Fibroblast of the aortic adventitia (primary cell): ENCODE measurements around the gene HOOK1. TPM values are rescaled to one million over a fixed set of nuclear protein-coding genes. Genes with fewer than 3 reads are reported as not detected.
A peak's percentile ranks its signal among the peaks of the same experiment; 100 is the strongest.

Experiments
- DNase-seq: peaks from one replicate; pipeline ENCODE4 v3.0.0-alpha.2; 2010; ENCODE audit warnings: low read depth
- H3K4me3 ChIP-seq: 2 replicates; pipeline ENCODE4 v1.5.1; 2011; ENCODE audit warnings: low read depth, mild to moderate bottlenecking, control low read depth, low read length, moderate library complexity
- total RNA-seq: library from RNA; depleted of rRNA; stranded (reverse); fragments of >200 nt; gene quantifications from 2 replicates; pipeline ENCODE4 v1.2.3, GENCODE V29; 2012; ENCODE audit warnings: low replicate concordance
- TF ChIP-seq, protein P1 (sequence below): IDR thresholded peaks from 2 replicates; pipeline ENCODE4 v1.5.1; 2011; ENCODE audit warnings: mild to moderate bottlenecking, low read length, control low read depth, inconsistent platforms; ENCODE audit not compliant: insufficient read depth

HOOK1 gene
- total RNA-seq: under 0.01 TPM in 1 of 2 replicates, not detected in the other

DNA sequence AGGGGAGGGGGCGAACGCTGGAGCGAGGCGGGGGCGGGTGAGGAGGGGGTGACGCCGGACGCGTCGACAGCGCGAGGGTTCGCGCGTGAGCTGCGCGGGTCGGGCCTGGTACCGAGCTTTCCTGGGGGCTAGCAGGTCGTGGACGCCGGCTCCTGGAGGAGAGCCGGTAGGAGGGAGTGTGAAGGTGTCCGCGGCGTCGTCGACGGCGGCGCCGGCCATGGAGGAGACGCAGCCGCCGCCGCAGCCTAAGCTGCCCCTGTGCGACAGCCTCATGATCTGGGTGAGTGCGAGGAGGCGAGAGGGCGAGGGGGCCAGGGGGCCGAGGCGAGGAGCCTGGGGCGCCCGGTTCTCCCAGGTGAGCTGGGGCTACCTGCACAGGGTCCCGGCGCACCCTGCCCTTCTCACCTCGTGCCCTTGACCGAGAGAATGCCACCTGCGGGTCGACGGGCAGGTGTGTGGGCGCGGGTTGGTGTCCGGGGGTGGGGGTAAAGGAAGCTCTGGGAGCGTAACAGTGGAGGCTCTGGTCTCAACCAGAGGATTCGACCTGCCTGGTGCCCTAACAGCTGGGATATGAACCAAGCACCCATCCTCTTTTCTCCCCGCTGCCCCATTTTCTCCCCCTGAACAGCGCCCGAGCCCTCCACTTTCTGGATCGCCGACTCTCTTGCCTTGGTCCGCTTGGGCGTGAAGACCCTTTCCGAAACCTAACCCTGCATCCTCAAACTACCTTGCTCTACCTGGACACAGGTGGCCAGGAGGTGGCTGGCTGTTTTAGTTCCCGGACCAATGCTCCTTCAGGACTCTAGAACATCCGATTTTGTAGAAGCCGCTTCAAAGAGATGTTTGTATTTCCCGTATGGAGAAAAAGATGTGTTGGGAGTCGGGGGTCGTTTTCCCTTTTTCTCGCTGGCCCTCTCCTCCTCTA lies at the start of gene HOOK1:
Gene HOOK1 (plus strand): TSS at position 49 of the 925 bp plus-strand sequence. CDS start 169 bp downstream, at position 218.
- H3K4me3 ChIP-seq: no peak within 1 kb of the TSS
- TF ChIP-seq, protein P1, sequence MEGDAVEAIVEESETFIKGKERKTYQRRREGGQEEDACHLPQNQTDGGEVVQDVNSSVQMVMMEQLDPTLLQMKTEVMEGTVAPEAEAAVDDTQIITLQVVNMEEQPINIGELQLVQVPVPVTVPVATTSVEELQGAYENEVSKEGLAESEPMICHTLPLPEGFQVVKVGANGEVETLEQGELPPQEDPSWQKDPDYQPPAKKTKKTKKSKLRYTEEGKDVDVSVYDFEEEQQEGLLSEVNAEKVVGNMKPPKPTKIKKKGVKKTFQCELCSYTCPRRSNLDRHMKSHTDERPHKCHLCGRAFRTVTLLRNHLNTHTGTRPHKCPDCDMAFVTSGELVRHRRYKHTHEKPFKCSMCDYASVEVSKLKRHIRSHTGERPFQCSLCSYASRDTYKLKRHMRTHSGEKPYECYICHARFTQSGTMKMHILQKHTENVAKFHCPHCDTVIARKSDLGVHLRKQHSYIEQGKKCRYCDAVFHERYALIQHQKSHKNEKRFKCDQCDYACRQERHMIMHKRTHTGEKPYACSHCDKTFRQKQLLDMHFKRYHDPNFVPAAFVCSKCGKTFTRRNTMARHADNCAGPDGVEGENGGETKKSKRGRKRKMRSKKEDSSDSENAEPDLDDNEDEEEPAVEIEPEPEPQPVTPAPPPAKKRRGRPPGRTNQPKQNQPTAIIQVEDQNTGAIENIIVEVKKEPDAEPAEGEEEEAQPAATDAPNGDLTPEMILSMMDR: no peak
- DNase-seq: no peak

DNA sequence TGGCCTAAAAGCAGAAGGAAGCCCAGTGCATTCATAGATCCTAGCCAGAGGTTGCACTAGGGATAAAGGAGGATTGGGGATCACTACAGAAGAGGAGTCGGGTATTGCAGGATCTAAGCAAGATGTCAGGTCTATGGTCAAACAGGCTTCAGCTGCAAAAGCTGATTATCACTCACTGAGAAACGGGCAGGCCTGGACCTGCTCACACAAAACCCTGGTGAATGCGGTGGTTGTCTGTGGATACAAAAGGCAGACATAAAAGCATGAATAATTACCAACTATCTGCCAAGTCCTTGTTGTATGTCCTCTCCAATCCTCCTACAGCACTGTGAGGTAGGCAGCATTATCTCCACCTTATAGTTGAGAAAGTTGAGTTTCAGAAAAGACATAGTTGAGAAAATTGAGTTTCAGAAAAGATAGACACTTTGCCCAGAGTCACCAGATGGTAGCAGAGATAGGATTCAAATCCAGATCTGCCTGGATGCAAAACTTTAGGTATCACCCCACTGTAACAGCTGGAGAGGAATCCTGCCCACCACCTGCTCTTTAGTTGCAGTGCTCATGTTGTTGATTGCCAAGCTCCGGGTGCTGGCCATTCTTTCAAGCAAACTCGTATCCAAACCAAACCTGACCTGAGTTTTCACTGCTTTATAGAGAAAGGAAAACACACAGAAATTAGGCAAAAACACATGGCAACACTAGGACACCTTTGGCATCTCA lies 49.6 kb upstream of the HOOK1 start:
- no peak for DNase-seq
- TF ChIP-seq, protein P1: no peak
- H3K4me3 ChIP-seq: no peak overlapping the region

DNA sequence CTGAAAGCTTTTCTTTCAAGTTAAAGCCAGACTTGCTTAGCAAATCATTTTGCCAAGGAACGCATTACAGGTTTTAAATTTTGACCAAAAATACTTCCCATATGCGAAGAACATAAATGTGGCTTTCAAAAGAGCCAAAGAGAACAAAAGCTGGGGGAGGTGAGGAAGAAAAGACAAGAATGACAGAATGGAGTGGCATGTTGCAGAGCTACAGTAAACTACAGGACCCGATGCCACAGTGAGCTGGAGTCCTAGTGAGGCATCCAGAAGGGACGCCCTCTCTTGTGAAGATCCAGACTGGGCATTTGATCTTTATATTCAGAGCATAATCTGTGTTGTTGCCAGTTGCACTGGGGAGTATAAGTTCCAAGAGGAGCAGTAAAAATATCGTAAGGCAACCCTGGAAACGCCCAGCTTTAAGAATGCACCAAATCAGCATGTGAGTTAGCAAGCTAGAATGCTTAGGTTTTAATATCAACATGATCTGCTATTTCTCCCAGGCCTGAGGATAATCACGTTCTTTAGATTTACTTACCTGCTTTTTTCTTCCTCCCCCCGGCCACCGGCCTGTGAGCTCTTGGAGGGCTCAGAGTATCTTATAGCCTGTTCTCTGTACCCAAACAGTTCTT lies 48.4 kb upstream of the HOOK1 start:
- DNase-seq: peak; percentile 35
- TF ChIP-seq, protein P1: no peak
- H3K4me3 ChIP-seq: no peak overlapping the region

DNA sequence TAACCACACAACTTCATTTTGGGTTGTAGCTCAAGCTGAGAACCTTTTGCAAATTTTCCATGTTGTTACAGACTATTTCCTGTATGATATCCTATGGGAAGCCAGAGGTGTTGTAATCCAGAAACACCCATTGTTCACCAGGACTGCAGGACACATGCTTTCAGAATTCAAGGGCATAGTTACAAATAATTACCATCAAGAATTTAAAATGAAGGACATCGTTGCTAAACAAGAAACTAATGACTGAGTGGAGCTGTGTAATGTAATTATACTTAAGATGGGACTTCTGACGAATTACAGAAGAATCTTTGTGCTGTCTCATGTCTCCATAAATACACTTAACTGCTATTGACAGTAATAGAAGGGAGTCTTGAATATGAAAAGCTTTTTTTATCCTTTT lies 47.6 kb upstream of the HOOK1 start:
- TF ChIP-seq, protein P1: no peak
- DNase-seq: peak; percentile 32
- no peak overlapping the region for H3K4me3 ChIP-seq

DNA sequence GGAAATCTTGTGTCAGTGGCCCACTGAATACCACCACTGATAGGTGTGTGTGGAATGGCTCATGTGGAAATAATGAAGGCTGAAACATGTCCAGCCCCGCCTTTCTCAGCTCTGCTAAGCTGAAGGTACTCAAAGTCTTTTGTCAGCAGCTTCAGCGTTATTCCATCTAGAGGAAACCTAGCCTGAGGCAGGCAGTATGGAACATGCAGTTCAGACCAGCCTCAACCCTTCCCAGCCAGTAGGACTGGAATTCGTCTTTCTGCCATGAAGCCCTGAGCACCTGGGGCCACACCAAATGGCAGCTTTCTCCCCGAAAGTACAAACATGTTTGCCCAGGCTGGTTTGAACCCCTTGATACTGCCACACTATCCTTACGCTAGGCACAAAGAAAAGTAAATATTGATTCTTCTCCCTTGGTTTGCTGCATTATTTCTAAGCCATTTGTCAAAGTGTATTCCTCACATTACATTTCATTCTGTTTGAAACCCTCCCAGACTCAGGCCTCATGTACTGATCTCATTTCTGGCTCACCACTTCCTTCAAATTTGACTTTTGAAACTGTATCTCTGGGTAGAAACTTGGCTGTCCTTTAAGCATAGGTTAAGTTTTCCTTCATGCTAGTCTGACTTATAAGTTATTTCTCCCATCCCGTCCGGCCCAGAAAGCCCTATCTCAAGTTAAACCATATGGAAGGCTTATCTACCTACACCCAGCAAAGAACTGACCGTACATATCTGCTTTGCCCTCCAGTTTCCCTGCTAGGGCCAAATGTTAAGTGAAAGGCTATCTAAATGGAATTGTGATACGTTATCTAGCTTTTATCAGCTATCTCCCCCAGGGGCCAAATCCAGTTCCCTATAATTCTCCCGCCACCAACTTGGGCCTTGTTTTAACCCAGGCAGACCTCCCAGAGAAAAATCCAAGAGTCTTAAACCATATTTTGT lies 45.7 kb upstream of the HOOK1 start:
- DNase-seq: no peak
- TF ChIP-seq, protein P1: no peak
- H3K4me3 ChIP-seq: no peak overlapping the region

DNA sequence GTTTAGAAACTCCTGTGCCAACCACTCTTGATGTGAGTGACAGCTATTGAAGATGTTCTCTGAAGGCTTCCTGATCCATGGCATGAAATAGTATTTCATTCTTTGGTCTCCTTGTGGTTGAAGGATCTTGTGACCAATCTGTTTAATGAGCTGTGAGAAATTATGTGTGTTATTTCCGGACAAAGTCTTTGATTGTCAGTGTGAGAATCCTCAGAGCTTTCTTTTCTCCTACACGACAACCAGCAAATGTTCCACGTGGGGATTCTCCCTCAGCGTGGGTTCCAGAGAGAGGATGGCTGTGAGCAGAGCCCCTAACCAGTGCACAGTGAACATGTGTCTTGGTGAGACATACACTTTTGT lies 45.0 kb upstream of the HOOK1 start:
- no peak for DNase-seq
- TF ChIP-seq, protein P1: no peak
- no peak overlapping the region for H3K4me3 ChIP-seq
